ENCODE data around the gene NXPH1. TPM values are rescaled to one million over a fixed set of nuclear protein-coding genes. Genes with fewer than 3 reads are reported as not detected.

NXPH1 gene
- total RNA-seq, 3 donors from 2014 or later (not counting 1 experiment from before 2014, with no cell fraction given) = not detected

GRCh38 chr7:8591289-8591688 is 157.9 kb downstream of the NXPH1 start:
- TF ChIP-seq, protein P1, sequence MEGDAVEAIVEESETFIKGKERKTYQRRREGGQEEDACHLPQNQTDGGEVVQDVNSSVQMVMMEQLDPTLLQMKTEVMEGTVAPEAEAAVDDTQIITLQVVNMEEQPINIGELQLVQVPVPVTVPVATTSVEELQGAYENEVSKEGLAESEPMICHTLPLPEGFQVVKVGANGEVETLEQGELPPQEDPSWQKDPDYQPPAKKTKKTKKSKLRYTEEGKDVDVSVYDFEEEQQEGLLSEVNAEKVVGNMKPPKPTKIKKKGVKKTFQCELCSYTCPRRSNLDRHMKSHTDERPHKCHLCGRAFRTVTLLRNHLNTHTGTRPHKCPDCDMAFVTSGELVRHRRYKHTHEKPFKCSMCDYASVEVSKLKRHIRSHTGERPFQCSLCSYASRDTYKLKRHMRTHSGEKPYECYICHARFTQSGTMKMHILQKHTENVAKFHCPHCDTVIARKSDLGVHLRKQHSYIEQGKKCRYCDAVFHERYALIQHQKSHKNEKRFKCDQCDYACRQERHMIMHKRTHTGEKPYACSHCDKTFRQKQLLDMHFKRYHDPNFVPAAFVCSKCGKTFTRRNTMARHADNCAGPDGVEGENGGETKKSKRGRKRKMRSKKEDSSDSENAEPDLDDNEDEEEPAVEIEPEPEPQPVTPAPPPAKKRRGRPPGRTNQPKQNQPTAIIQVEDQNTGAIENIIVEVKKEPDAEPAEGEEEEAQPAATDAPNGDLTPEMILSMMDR (IDR thresholded peaks at IDR 0.05) = no peak
- ATAC-seq = no peak
- Mint-ChIP-seq H3K4me1 (no peaks in the 10 kb centered on the region), H3K9me3 (peaks cover 0 to 3% of the 10 kb centered on the region in 2 donors), H3K4me3 (no peak overlapping the region), H3K36me3 (no peaks in the 10 kb centered on the region), H3K27me3 (ENCODE audit: low read depth in 2 of 2) (no peaks in the 10 kb centered on the region), H3K27ac (no peak overlapping the region)
- no peaks in the 10 kb centered on the region for H3K36me3 ChIP-seq (ENCODE audit: control insufficient read depth, insufficient read depth, low read length)
- H3K4me3 ChIP-seq (ENCODE audit: low read length) = no peak overlapping the region
- no peaks in the 10 kb centered on the region for H3K27me3 ChIP-seq (ENCODE audit: control insufficient read depth, insufficient read depth, low read length)
- H3K9me3 ChIP-seq (ENCODE audit: control insufficient read depth, insufficient read depth, low read length) = no peaks in the 10 kb centered on the region
- no peak overlapping the region for H3K27ac ChIP-seq (ENCODE audit: low read length)
- DNase-seq = no peak
- no peaks in the 10 kb centered on the region for H3K4me1 ChIP-seq (ENCODE audit: control insufficient read depth, insufficient read depth, low read length)
- intact Hi-C loops (cut with micrococcal nuclease) = no loop called here

DNA sequence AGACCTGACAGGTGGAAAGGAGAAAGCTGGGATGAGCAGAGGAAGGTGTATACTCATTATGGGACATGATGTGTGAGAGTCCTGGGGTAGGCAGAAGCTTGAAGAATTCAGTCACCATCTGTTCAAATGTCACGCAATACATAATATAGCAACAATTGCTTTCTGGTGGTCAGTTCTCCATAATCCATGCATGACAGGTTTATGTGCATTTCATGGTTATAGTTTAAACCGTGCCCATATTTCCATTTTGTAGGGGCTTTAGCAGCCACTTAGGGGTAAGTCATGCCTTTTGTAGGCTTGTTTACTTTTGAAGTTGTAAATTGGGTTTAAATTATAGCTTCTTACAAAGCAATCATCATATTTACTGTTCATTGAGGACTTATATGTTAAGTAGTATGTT is 158.8 kb downstream of the NXPH1 start:
- peaks cover 0 to 2% of the 10 kb centered on the region in 2 donors for H3K9me3 Mint-ChIP-seq
- no peaks in the 10 kb centered on the region for H3K27me3 Mint-ChIP-seq (ENCODE audit: low read depth in 2 of 2)
- no peaks in the 10 kb centered on the region for H3K36me3 ChIP-seq (ENCODE audit: control insufficient read depth, insufficient read depth, low read length)
- ATAC-seq = no peak
- no peaks in the 10 kb centered on the region for H3K4me1 ChIP-seq (ENCODE audit: control insufficient read depth, insufficient read depth, low read length)
- H3K36me3 Mint-ChIP-seq = no peaks in the 10 kb centered on the region
- H3K9me3 ChIP-seq (ENCODE audit: control insufficient read depth, insufficient read depth, low read length) = no peaks in the 10 kb centered on the region
- no peaks in the 10 kb centered on the region for H3K27me3 ChIP-seq (ENCODE audit: control insufficient read depth, insufficient read depth, low read length)
- no peak overlapping the region for H3K4me3 Mint-ChIP-seq
- no peak overlapping the region for H3K27ac ChIP-seq (ENCODE audit: low read length)
- intact Hi-C loops (cut with micrococcal nuclease) = no loop called here
- DNase-seq = no peak
- H3K4me3 ChIP-seq (ENCODE audit: low read length) = no peak overlapping the region
- 100% methylated on average over 2 of the region's 2 CpGs for WGBS (ENCODE audit: insufficient coverage)
- TF ChIP-seq, protein P1 (IDR thresholded peaks at IDR 0.05) = no peak
- no peaks in the 10 kb centered on the region for H3K4me1 Mint-ChIP-seq
- H3K27ac Mint-ChIP-seq = no peak overlapping the region

- H3K36me3 ChIP-seq (ENCODE audit: control insufficient read depth, insufficient read depth, low read length) = no peaks in the 10 kb centered on the region
- intact Hi-C loops (cut with micrococcal nuclease) = no loop called here
- 29% methylated on average over 3 of the region's 5 CpGs for WGBS (ENCODE audit: insufficient coverage)
- DNase-seq = no peak
- TF ChIP-seq, protein P1 (IDR thresholded peaks at IDR 0.05) = no peak
- Mint-ChIP-seq H3K4me3 (no peak overlapping the region), H3K27ac (no peak overlapping the region), H3K4me1 (no peaks in the 10 kb centered on the region), H3K9me3 (peaks cover 0 to 2% of the 10 kb centered on the region in 2 donors), H3K36me3 (no peaks in the 10 kb centered on the region), H3K27me3 (ENCODE audit: low read depth in 2 of 2) (no peaks in the 10 kb centered on the region)
- no peak overlapping the region for H3K4me3 ChIP-seq (ENCODE audit: low read length)
- no peaks in the 10 kb centered on the region for H3K4me1 ChIP-seq (ENCODE audit: control insufficient read depth, insufficient read depth, low read length)
- no peaks in the 10 kb centered on the region for H3K27me3 ChIP-seq (ENCODE audit: control insufficient read depth, insufficient read depth, low read length)
- no peak overlapping the region for H3K27ac ChIP-seq (ENCODE audit: low read length)
- ATAC-seq = no peak
- H3K9me3 ChIP-seq (ENCODE audit: control insufficient read depth, insufficient read depth, low read length) = no peaks in the 10 kb centered on the region
These were observed 160.7 kb downstream of the NXPH1 start for GRCh38 chr7:8594115-8594514.

GRCh38 chr7:8597565-8597964 is 164.2 kb downstream of the NXPH1 start:
- Histone ChIP-seq H3K4me1 (ENCODE audit: control insufficient read depth, insufficient read depth, low read length) (no peaks in the 10 kb centered on the region), H3K27ac (ENCODE audit: low read length) (no peak overlapping the region), H3K36me3 (ENCODE audit: control insufficient read depth, insufficient read depth, low read length) (no peaks in the 10 kb centered on the region), H3K9me3 (ENCODE audit: control insufficient read depth, insufficient read depth, low read length) (no peaks in the 10 kb centered on the region), H3K4me3 (ENCODE audit: low read length) (no peak overlapping the region), H3K27me3 (ENCODE audit: control insufficient read depth, insufficient read depth, low read length) (no peaks in the 10 kb centered on the region)
- DNase-seq (no peak), ATAC-seq (no peak)
- no peaks in the 10 kb centered on the region for H3K4me1 Mint-ChIP-seq
- H3K9me3 Mint-ChIP-seq = peaks cover 0 to 2% of the 10 kb centered on the region in 2 donors
- H3K27me3 Mint-ChIP-seq (ENCODE audit: low read depth in 2 of 2) = no peaks in the 10 kb centered on the region
- intact Hi-C loops (cut with micrococcal nuclease) = no loop called here
- no peaks in the 10 kb centered on the region for H3K36me3 Mint-ChIP-seq
- H3K27ac Mint-ChIP-seq = no peak overlapping the region
- TF ChIP-seq, protein P1 (IDR thresholded peaks at IDR 0.05) = no peak
- WGBS (ENCODE audit: insufficient coverage) = 82% methylated on average over 3 of the region's 3 CpGs
- H3K4me3 Mint-ChIP-seq = no peak overlapping the region

All from natural killer cell (primary cell).